Esophagus squamous epithelium (tissue), 5 donors: ENCODE results near the gene PLSCR4. TPM values are rescaled to one million over a fixed set of nuclear protein-coding genes. Genes with fewer than 3 reads are reported as not detected.
"Not testable (repeated sequence)": the region's sequence is repeated elsewhere in the genome, so short reads cannot be mapped to it uniquely, and the experiment has no call there.

Experiments used
- DNase-seq: peaks from one replicate; lab custom pipeline; 2025; lab: John Stamatoyannopoulos, UW
- H3K27ac ChIP-seq, 4 donors: fragments of 200-600 bp; sonication (generic); one replicate each; pipeline ENCODE4 v1.5.1; 2016 to 2019; ENCODE audit warnings: mild to moderate bottlenecking in 1 of 4
- H3K27me3 ChIP-seq, 4 donors: fragments of 200-600 bp; sonication (generic); 1 replicate in 3 of 4; 2 replicates in 1 of 4; pipeline versions ENCODE4 v1.5.1 to v1.6.0; 2017 to 2021; ENCODE audit warnings: antibody characterized with exemption in 1 of 4
- H3K36me3 ChIP-seq, 3 donors: fragments of 200-600 bp; sonication (generic); one replicate each; pipeline ENCODE4 v1.5.1; 2016 to 2019
- H3K4me1 ChIP-seq, 3 donors: fragments of 200-600 bp; sonication (generic); one replicate each; pipeline ENCODE4 v1.5.1; 2017 to 2019
- H3K4me3 ChIP-seq, 4 donors: fragments of 200-600 bp; sonication (generic); 1 replicate in 3 of 4; 2 replicates in 1 of 4; pipeline ENCODE4 v1.5.1; 2016 to 2019; ENCODE audit warnings: mild to moderate bottlenecking in 2 of 4, moderate library complexity in 1 of 4
- H3K9me3 ChIP-seq, 3 donors: fragments of 200-600 bp; sonication (generic); one replicate each; pipeline ENCODE4 v1.5.1; 2016 to 2019
- CTCF ChIP-seq, 6 experiments: fragments of 450-650 bp in 4 of 6; fragments of 200-600 bp in 2 of 6; sonication (generic) in 2 of 6; IDR thresholded peaks; one replicate each; pipeline ENCODE4 v1.5.1; 2016 to 2019; ENCODE audit warnings: antibody characterized with exemption in 6 of 6, mild to moderate bottlenecking in 4 of 6, moderate library complexity in 4 of 6
- POLR2A ChIP-seq, 4 donors: fragments of 450-650 bp; IDR thresholded peaks; one replicate each; pipeline ENCODE4 v1.6.1; 2017; ENCODE audit warnings: antibody characterized with exemption in 4 of 4, mild to moderate bottlenecking in 4 of 4, moderate library complexity in 3 of 4
- WGBS, 2 donors: methylation state at CpG; one replicate each; pipeline ENCODE4 v1.1.5; 2018; 5-methylcytosine and 5-hydroxymethylcytosine counted together
- intact Hi-C: fragments of 100-400 bp; cut with DNase I; formaldehyde crosslinking; loops from one replicate; pipeline ENCODE4 v1.15.0; 2022
- total RNA-seq, 4 donors: library from RNA; depleted of rRNA; stranded (reverse); fragments of >200 nt; gene quantifications; one replicate each; pipeline ENCODE4 v1.1.0, GENCODE V29; 2016
- donor health status: DM: yes; HTN: yes; CAD: no.

Gene PLSCR4
- total RNA-seq, 4 donors from 2014 or later = 5.5 to 39.1 (median 13.4) TPM

GRCh38 chr3:146259880-146260589, 9.1 kb upstream of the PLSCR4 start:
- TF ChIP-seq CTCF (IDR thresholded peaks at IDR 0.05) (no peak), POLR2A (IDR thresholded peaks at IDR 0.05) (no peak)
- no peaks in the 10 kb centered on the region for H3K4me1 ChIP-seq
- no peak for DNase-seq
- intact Hi-C loops = no loop called here
- no peak overlapping the region for H3K27ac ChIP-seq
- no peaks in the 10 kb centered on the region for H3K27me3 ChIP-seq
- H3K9me3 ChIP-seq = no peaks in the 10 kb centered on the region
- no peaks in the 10 kb centered on the region for H3K36me3 ChIP-seq
- 86 to 89% methylated on average over 5 of the region's 5 CpGs for WGBS, 2 donors
- no peak overlapping the region for H3K4me3 ChIP-seq

- TF ChIP-seq CTCF (IDR thresholded peaks at IDR 0.05) (no peak), POLR2A (IDR thresholded peaks at IDR 0.05) (no peak)
- intact Hi-C loops = no loop called here
- no peak overlapping the region for H3K27ac ChIP-seq
- 43 to 66% methylated on average over 3 of the region's 3 CpGs for WGBS, 2 donors
- peaks cover 0 to 6% (median under 1%) of the 10 kb centered on the region in 3 donors for H3K4me1 ChIP-seq
- DNase-seq = no peak
- H3K27me3 ChIP-seq = no peaks in the 10 kb centered on the region
- H3K36me3 ChIP-seq = no peaks in the 10 kb centered on the region
- H3K9me3 ChIP-seq = no peaks in the 10 kb centered on the region
- no peak overlapping the region for H3K4me3 ChIP-seq
Measured at GRCh38 chr3:146256851-146257486, 6.1 kb upstream of the PLSCR4 start.

- H3K27ac ChIP-seq = peak overlapping the region in 3 of 4 donors; percentile 62 to 94 (median 86)
- H3K4me1 ChIP-seq = peaks cover 0 to 42% (median 7%) of the 10 kb centered on the region in 3 donors
- H3K4me3 ChIP-seq, H3K36me3 ChIP-seq, intact Hi-C loops, H3K9me3 ChIP-seq, DNase-seq, H3K27me3 ChIP-seq: not testable (repeated sequence)
- WGBS, 2 donors = 60 to 71% methylated on average over 10 of the region's 10 CpGs
Measured at GRCh38 chr3:146252445-146252844, 1.5 kb upstream of the PLSCR4 start.

- DNase-seq = no peak
- 24 to 32% methylated on average over 1 of the region's 1 CpG for WGBS, 2 donors
- TF ChIP-seq POLR2A (IDR thresholded peaks at IDR 0.05) = no peak
- TF ChIP-seq CTCF (IDR thresholded peaks at IDR 0.05) = no peak
- H3K27me3 ChIP-seq = no peaks in the 10 kb centered on the region
- H3K4me1 ChIP-seq = peaks cover 0 to 42% (median 7%) of the 10 kb centered on the region in 3 donors
- peak overlapping the region; percentile 86 to 96 (median 90) for H3K27ac ChIP-seq
- H3K36me3 ChIP-seq = no peaks in the 10 kb centered on the region
- peak overlapping the region; percentile 71 to 94 (median 85) for H3K4me3 ChIP-seq
- no peaks in the 10 kb centered on the region for H3K9me3 ChIP-seq
- intact Hi-C loops = no loop called here
Measured at GRCh38 chr3:146249921-146250320, 984 bp downstream of the PLSCR4 start.

- no peak for TF ChIP-seq POLR2A (IDR thresholded peaks at IDR 0.05)
- no peak for TF ChIP-seq CTCF (IDR thresholded peaks at IDR 0.05)
- WGBS, 2 donors = 92 to 93% methylated on average over 1 of the region's 1 CpG
- peaks cover 0 to 42% (median 7%) of the 10 kb centered on the region in 3 donors for H3K4me1 ChIP-seq
- no peaks in the 10 kb centered on the region for H3K27me3 ChIP-seq
- no peak for DNase-seq
- intact Hi-C loops = no loop called here
- H3K4me3 ChIP-seq = peak overlapping the region in 2 of 4 donors; percentile 88 to 94
- peak overlapping the region in 1 of 4 donors; percentile 31 for H3K27ac ChIP-seq
- H3K9me3 ChIP-seq = no peaks in the 10 kb centered on the region
- H3K36me3 ChIP-seq = peaks cover 0 to 4% (median 0%) of the 10 kb centered on the region in 3 donors
Measured at GRCh38 chr3:146247911-146248310, 3.0 kb downstream of the PLSCR4 start.
